Naive thymus-derived CD4-positive, alpha-beta T cell (primary cell): ENCODE data around the gene EMID1. TPM values are rescaled to one million over a fixed set of nuclear protein-coding genes. Genes with fewer than 3 reads are reported as not detected.
"Not testable (repeated sequence)": the region's sequence is repeated elsewhere in the genome, so short reads cannot be mapped to it uniquely, and the experiment has no call there.

Experiments used
- ATAC-seq: fragments of 150-1000 bp; cut with Tn5 transposase; 2 replicates; pipeline ENCODE4 v1.10.0; 2021; ENCODE audit warnings: mild to moderate bottlenecking, moderate library complexity
- CTCF ChIA-PET: fragments of 350-600 bp; sonication (Branson Sonifier 250); formaldehyde crosslinking; loops from one replicate; lab custom pipeline; 2021; ENCODE audit warnings: antibody characterized with exemption; lab: Charles Lee
- POLR2A ChIA-PET: fragments of 350-600 bp; sonication (Branson Sonifier 250); formaldehyde crosslinking; loops from one replicate; lab custom pipeline; 2021; ENCODE audit warnings: antibody characterized with exemption, inconsistent platforms; lab: Charles Lee
- DNase-seq, 9 donors: peaks; one replicate each; pipeline versions ENCODE4 v3.0.0 to v3.0.0-alpha.2; 2020 to 2022; ENCODE audit warnings: mixed read lengths in 1 of 9
- H3K27ac ChIP-seq: one replicate; pipeline ENCODE4 v1.7.0; 2013; ENCODE audit warnings: mild to moderate bottlenecking, low read depth, low read length, moderate library complexity
- H3K27me3 ChIP-seq, 2 donors: one replicate each; pipeline ENCODE4 v1.7.0; 2013; ENCODE audit warnings: low read length in 2 of 2, mild to moderate bottlenecking in 2 of 2, moderate library complexity in 2 of 2; ENCODE audit not compliant: control insufficient read depth in 2 of 2, insufficient read depth in 2 of 2
- H3K36me3 ChIP-seq, 3 experiments: 1 replicate in 2 of 3; 2 replicates in 1 of 3; pipeline ENCODE4 v1.7.0; 2013; ENCODE audit warnings: low read length in 3 of 3, mild to moderate bottlenecking in 3 of 3, moderate library complexity in 1 of 3; ENCODE audit not compliant: insufficient read depth in 3 of 3, control insufficient read depth in 2 of 3
- H3K4me1 ChIP-seq, 2 donors: one replicate each; pipeline ENCODE4 v1.7.0; 2013; ENCODE audit warnings: low read length in 2 of 2, mild to moderate bottlenecking in 2 of 2, moderate library complexity in 1 of 2; ENCODE audit not compliant: control insufficient read depth in 2 of 2, insufficient read depth in 2 of 2
- H3K4me3 ChIP-seq: 2 replicates; pipeline ENCODE4 v1.7.0; 2013; ENCODE audit warnings: mild to moderate bottlenecking, low read length
- H3K9me3 ChIP-seq, 3 experiments: 1 replicate in 2 of 3; 2 replicates in 1 of 3; pipeline ENCODE4 v1.7.0; 2013; ENCODE audit warnings: low read length in 3 of 3; ENCODE audit not compliant: control insufficient read depth in 2 of 3
- H3K27ac Mint-ChIP-seq, 9 donors: one replicate each; pipeline ENCODE4 v1.8.0; 2020 to 2022; ENCODE audit warnings: mixed read lengths in 9 of 9, mild to moderate bottlenecking in 8 of 9, moderate library complexity in 5 of 9, inconsistent platforms in 2 of 9
- H3K27me3 Mint-ChIP-seq, 5 donors: one replicate each; pipeline ENCODE4 v1.8.0; 2021 to 2022; ENCODE audit warnings: mixed read lengths in 5 of 5, mild to moderate bottlenecking in 1 of 5
- H3K36me3 Mint-ChIP-seq, 5 donors: one replicate each; pipeline ENCODE4 v1.8.0; 2020 to 2022; ENCODE audit warnings: mixed read lengths in 5 of 5, mild to moderate bottlenecking in 3 of 5, inconsistent platforms in 1 of 5
- H3K4me1 Mint-ChIP-seq, 7 donors: one replicate each; pipeline ENCODE4 v1.8.0; 2020 to 2022; ENCODE audit warnings: mixed read lengths in 7 of 7, mild to moderate bottlenecking in 3 of 7, inconsistent platforms in 1 of 7
- H3K4me3 Mint-ChIP-seq, 10 donors: one replicate each; pipeline ENCODE4 v1.8.0; 2020 to 2022; ENCODE audit warnings: mild to moderate bottlenecking in 10 of 10, mixed read lengths in 10 of 10, moderate library complexity in 6 of 10, inconsistent platforms in 2 of 10
- H3K9me3 Mint-ChIP-seq, 11 donors: one replicate each; pipeline ENCODE4 v1.8.0; 2020 to 2022; ENCODE audit warnings: mixed read lengths in 11 of 11, mild to moderate bottlenecking in 4 of 11, inconsistent platforms in 1 of 11, moderate library complexity in 1 of 11
- intact Hi-C, 2 donors: fragments of 100-400 bp; cut with micrococcal nuclease; formaldehyde crosslinking; loops; one replicate each; pipeline ENCODE4 v1.15.1; 2023
- polyA plus RNA-seq, 2 donors: library from polyadenylated mRNA; unstranded; fragments of 300-500 nt; fragmentation: Illumina TruSeq; gene quantifications; one replicate each; pipeline ENCODE4 v1.2.3, GENCODE V29; 2021
- total RNA-seq, 6 experiments: library from RNA in 5 of 6; stranded (reverse) in 5 of 6; gene quantifications; 1 replicate in 5 of 6; 2 replicates in 1 of 6; pipeline ENCODE4 v1.2.3 and lab custom pipeline; 2021 to 2026

Gene EMID1
- total and polyA plus RNA-seq, 7 experiments from 2014 or later, result 1.2 to 2.0 TPM; not detected in 5

DNA sequence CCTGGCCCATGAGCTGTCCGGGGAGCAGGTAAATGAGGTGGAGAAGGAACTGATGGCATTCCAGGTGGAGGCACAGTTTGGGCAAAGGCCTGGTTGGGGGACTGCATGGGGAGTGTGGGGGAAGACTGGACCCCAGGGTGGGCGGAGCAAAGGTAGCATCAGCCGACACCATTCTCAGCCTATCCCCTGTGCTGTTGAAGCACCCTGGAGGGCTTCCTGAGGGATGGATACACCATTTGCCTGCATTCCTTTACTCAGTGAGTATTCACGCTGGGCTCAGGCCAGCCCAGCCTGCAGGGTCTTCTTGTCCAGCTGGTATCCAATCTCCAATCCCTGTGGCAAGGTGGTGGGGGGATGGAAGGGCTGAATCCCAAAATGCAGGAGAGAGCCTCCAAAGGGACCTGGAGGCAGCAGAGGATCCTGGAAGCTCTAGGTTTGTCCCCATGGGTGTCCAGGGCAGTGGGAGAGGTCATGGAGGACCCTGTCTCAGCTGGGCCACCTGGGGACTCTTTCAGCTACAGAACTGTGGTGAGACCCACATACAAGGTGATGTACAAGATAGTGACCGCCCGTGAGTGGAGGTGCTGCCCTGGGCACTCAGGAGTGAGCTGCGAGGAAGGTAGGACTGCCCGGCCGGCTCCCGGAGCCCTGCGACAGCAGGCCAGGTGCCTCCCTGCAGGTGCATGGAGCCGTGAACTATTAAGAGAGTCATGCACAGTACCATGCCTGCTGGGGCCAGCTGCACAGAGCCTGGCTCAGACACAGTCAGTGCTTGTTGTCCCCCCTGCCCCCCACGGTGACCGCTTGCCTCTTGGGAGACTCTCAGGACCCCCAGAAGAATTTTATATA is 9.5 kb downstream of the EMID1 start:
- DNase-seq (no peak), ATAC-seq (no peak)
- Histone ChIP-seq H3K9me3 (no peaks in the 10 kb centered on the region), H3K27me3 (no peaks in the 10 kb centered on the region), H3K36me3 (no peaks in the 10 kb centered on the region), H3K4me3 (no peak overlapping the region), H3K27ac (no peak overlapping the region), H3K4me1 (no peaks in the 10 kb centered on the region)
- Mint-ChIP-seq H3K4me1 (no peaks in the 10 kb centered on the region), H3K9me3 (no peaks in the 10 kb centered on the region), H3K36me3 (no peaks in the 10 kb centered on the region), H3K27ac (no peak overlapping the region), H3K4me3 (no peak overlapping the region), H3K27me3 (peaks cover 0 to 6% (median 0%) of the 10 kb centered on the region in 5 donors)
- ChIA-PET CTCF (no interaction called here), POLR2A (no interaction called here)
- intact Hi-C loops, result no loop called here

DNA sequence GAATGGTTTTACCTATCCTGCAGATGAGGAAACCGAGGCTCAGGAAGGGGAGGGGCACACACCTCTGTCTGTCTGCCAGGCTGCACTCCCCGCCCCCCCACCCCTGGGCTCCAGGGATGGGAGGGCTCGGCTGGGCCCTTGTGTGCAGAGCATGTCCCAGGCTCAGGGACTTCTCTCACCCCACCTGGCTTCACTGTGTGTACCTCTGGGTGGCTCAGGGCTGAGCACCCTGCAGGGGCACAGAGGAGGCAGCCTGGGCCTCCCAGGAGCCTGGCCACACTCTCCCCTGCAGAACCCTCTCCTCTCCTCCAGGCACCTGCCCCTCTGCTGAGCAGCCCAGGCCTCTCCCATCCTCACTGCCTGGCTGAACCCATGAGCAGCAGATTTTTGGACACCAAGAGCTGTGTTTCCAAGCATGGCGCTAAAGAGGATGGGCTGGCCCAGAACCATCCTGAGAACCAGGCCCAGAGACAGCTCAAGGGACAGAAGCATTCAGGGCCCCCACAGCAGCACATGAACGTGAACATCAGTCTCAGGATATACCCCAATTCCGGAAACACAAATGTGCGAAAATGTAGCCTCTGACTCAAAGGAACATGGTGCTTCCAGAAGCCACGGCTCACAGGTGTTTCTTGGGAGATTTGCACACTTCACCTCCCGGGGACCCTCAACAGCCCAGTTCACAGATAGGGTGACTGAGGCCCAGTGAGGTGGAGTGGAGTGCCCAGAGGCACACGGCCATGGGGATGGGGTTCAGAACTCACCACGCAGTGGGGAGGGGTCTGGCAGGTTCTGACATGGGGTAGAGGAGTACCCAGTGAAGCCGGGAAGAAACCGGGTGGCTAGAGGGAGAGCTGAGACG is 10.5 kb downstream of the EMID1 start:
- no peak overlapping the region for H3K4me3 ChIP-seq
- H3K27me3 ChIP-seq, result no peaks in the 10 kb centered on the region
- no peaks in the 10 kb centered on the region for H3K9me3 Mint-ChIP-seq
- H3K4me3 Mint-ChIP-seq, result no peak overlapping the region
- peaks cover 0 to 5% (median 0%) of the 10 kb centered on the region in 5 donors for H3K27me3 Mint-ChIP-seq
- no peak overlapping the region for H3K27ac ChIP-seq
- intact Hi-C loops, result no loop called here
- no peaks in the 10 kb centered on the region for H3K36me3 Mint-ChIP-seq
- H3K4me1 Mint-ChIP-seq, result no peaks in the 10 kb centered on the region
- DNase-seq (no peak), ATAC-seq (no peak)
- ChIA-PET POLR2A (no interaction called here), CTCF (no interaction called here)
- H3K36me3 ChIP-seq, result no peaks in the 10 kb centered on the region
- no peaks in the 10 kb centered on the region for H3K9me3 ChIP-seq
- H3K4me1 ChIP-seq, result no peaks in the 10 kb centered on the region
- H3K27ac Mint-ChIP-seq, result no peak overlapping the region

DNA sequence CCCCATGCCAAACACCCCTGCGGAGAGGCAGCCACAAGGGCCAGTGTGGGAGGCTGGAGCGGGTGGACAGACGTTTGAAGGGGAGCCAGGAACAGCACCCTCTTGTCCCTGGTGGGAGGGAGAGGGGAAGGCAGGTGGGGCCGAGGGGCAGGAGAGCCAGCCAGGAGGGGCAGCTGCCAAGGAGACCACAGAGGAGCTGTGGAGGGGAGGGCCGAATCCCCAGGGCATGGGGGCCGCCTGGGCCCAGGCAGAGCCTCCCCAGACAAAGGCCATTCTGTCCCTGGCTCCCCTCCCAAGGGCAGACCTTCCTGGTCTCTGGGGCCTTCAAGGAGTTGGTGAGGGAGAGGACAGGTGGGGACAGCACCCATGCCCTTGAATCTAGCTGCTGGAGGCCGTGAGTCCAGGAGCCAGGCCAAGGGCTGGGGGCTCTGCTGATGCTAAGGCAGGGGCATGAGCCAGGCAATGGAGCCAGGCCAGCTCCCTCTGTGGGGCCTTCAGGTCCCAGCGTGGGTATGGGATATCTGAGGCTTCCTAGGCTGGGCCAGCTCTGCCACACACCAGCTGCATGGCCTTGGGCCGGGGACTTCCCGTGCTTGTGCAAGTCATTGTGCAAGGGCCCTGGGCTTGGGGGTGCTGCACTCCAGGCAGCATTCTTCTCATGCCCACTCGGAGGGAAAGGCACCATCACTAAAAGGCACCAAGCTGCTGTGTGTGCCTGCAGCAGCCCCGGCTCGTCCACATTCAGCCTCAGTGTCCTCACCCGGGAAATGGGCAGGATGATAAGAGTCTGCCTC is 11.4 kb downstream of the EMID1 start:
- intact Hi-C loops, result no loop called here
- H3K4me1 Mint-ChIP-seq, result no peaks in the 10 kb centered on the region
- peak; percentile 58 for ATAC-seq

DNA sequence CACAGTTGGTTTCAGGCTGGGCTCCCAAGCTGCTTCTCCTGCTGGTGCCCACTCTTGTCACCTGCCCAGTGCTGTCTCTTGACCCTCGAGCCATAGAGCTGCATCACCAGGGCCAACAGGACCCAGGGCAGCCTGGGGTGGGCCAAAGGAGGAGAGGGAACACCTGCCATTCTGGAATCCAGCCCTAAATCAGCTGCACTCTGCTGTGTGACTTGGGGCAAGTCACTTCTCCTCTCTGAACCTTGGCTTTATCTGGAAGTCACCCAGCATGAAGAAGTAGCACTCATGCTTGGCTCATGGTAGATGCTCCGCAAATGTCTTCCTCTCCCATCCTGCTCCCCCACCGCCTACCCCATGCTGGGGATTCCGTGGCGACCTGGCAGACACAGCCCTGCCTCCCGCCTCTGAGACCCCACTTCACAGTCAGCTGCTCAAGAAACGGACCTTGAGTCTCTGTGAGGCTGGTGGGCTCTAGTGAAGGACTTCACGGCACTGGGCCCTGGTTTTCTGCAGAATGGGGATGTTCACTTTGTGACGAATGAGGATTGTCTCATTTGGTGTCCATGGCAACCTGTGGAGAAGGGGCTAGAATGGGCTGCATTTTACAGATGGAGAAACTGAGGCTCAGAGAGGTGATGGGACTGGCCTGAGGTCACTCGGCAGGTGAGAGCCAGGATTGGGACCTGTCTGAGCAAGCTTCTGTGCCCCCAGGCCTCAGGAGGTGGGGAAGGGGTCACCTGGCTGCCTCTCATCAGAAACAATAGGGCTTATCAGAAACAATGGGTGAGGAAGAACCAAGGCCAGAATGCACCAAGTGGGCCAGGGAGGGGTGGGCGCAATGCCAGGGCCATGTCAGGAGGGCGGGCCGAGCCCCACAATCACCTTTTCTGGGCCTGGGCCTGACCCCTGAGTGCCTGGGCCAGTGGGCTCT is 12.4 kb downstream of the EMID1 start:
- no peaks in the 10 kb centered on the region for H3K36me3 ChIP-seq
- ATAC-seq (no peak), DNase-seq (no peak)
- no peak overlapping the region for H3K27ac ChIP-seq
- POLR2A ChIA-PET, result no interaction called here
- intact Hi-C loops, result no loop called here
- Mint-ChIP-seq H3K27me3 (no peaks in the 10 kb centered on the region), H3K27ac (no peak overlapping the region), H3K4me3 (no peak overlapping the region), H3K36me3 (no peaks in the 10 kb centered on the region), H3K4me1 (no peaks in the 10 kb centered on the region), H3K9me3 (no peaks in the 10 kb centered on the region)
- H3K4me3 ChIP-seq, result no peak overlapping the region
- H3K27me3 ChIP-seq, result no peaks in the 10 kb centered on the region
- CTCF ChIA-PET, result no interaction called here
- no peaks in the 10 kb centered on the region for H3K9me3 ChIP-seq
- no peaks in the 10 kb centered on the region for H3K4me1 ChIP-seq

More for the DNA sequence above, 11.4 kb downstream of the EMID1 start:
- DNase-seq, result no peak
- Histone ChIP-seq H3K4me1 (no peaks in the 10 kb centered on the region), H3K27ac (no peak overlapping the region), H3K9me3 (no peaks in the 10 kb centered on the region), H3K4me3 (no peak overlapping the region), H3K36me3 (no peaks in the 10 kb centered on the region), H3K27me3 (no peaks in the 10 kb centered on the region)
- Mint-ChIP-seq H3K27ac (no peak overlapping the region), H3K9me3 (no peaks in the 10 kb centered on the region), H3K27me3 (no peaks in the 10 kb centered on the region), H3K4me3 (no peak overlapping the region), H3K36me3 (no peaks in the 10 kb centered on the region)
- CTCF ChIA-PET, result no interaction called here
- POLR2A ChIA-PET, result no interaction called here

DNA sequence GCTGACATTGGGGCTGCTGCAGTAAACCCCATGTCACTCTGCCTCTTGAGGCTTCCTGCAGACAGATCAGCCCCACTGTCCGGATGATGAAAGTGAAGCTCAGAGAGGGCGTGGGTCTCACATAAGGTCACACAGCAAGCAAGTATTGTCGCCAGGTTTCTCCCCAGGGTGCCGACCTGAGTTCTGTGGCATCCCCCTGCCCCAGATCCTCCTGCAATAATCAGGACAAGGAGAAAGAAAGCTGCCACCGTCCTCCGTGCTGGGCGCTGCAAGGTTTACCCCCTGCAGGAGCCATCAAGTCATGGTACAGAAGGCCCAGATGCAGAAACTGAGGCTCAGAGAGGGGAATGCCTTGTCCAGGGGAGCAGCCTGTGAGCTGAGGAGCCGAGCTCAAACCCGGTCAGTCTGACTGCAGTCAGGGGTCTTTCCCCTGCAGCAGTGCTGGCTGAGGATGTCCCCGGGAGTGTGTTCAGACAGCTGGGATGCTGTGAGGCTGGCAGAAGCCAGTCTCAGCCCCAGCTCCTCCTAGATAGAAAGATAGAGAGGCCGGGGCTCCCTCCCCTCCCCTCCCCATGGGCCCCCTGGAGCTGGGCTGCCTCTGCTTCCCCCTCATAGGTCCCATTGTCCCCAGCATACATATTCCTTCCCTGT is 13.2 kb downstream of the EMID1 start:
- no peaks in the 10 kb centered on the region for H3K36me3 Mint-ChIP-seq
- DNase-seq, result no peak
- Histone ChIP-seq H3K27ac (no peak overlapping the region), H3K9me3 (no peaks in the 10 kb centered on the region), H3K4me1 (no peaks in the 10 kb centered on the region), H3K4me3 (no peak overlapping the region), H3K27me3 (no peaks in the 10 kb centered on the region), H3K36me3 (no peaks in the 10 kb centered on the region)
- ChIA-PET POLR2A (no interaction called here), CTCF (no interaction called here)
- H3K27me3 Mint-ChIP-seq, result no peaks in the 10 kb centered on the region
- H3K4me3 Mint-ChIP-seq, result no peak overlapping the region
- intact Hi-C loops, result no loop called here
- ATAC-seq, result no peak
- no peak overlapping the region for H3K27ac Mint-ChIP-seq
- H3K9me3 Mint-ChIP-seq, result no peaks in the 10 kb centered on the region
- H3K4me1 Mint-ChIP-seq, result no peaks in the 10 kb centered on the region

DNA sequence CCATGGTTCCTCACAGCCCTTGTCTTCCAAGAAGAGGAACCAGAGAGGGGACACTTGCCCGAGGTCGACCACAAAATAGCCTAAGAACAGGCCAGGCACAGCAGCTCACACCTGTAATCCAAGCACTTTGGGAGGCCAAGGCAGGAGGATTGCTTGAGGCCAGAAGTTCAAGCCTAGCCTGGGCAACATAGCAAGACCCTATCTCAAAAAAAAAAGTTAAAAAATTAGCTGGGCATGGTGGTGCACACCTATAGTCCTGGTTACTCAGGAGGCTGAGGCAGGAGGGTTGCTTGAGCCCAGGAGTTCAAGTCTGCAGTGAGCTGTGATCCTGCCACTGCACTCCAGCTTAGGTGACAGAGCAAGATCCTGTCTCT is 13.7 kb downstream of the EMID1 start:
- H3K27ac ChIP-seq, H3K4me3 Mint-ChIP-seq, CTCF ChIA-PET, ATAC-seq, H3K9me3 Mint-ChIP-seq, H3K27me3 Mint-ChIP-seq, H3K4me1 Mint-ChIP-seq, H3K36me3 ChIP-seq, H3K4me3 ChIP-seq, DNase-seq, H3K4me1 ChIP-seq, H3K36me3 Mint-ChIP-seq, intact Hi-C loops, H3K27ac Mint-ChIP-seq, H3K27me3 ChIP-seq, H3K9me3 ChIP-seq, POLR2A ChIA-PET: not testable (repeated sequence)
